ENCODE measurements around the gene SLC15A4.

DNA sequence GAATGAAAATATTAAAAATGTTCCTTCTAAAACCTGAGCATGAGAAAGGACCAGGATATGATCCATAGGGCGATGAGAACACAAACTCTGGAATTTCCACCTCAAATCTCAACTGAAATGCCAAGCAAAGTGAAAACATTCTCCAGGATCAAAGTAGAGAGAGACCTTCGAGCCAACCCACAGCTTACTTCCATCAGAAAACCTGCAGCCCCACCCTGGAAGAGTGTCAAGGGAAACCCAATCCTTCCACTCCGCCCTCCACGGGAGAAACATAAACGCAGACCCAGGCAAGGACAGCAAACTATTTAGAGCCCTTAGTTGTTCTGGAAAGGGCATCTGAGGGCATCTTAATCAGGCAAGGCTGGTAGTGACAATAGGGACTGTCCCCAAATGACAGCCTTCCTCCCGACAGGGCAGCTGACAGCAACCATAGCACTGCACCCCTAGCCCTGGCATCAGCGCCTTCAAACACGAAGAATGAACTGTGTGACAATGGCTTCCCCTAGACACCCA lies 21.8 kb downstream of the SLC15A4 start:
- TF ChIP-seq, protein P1, sequence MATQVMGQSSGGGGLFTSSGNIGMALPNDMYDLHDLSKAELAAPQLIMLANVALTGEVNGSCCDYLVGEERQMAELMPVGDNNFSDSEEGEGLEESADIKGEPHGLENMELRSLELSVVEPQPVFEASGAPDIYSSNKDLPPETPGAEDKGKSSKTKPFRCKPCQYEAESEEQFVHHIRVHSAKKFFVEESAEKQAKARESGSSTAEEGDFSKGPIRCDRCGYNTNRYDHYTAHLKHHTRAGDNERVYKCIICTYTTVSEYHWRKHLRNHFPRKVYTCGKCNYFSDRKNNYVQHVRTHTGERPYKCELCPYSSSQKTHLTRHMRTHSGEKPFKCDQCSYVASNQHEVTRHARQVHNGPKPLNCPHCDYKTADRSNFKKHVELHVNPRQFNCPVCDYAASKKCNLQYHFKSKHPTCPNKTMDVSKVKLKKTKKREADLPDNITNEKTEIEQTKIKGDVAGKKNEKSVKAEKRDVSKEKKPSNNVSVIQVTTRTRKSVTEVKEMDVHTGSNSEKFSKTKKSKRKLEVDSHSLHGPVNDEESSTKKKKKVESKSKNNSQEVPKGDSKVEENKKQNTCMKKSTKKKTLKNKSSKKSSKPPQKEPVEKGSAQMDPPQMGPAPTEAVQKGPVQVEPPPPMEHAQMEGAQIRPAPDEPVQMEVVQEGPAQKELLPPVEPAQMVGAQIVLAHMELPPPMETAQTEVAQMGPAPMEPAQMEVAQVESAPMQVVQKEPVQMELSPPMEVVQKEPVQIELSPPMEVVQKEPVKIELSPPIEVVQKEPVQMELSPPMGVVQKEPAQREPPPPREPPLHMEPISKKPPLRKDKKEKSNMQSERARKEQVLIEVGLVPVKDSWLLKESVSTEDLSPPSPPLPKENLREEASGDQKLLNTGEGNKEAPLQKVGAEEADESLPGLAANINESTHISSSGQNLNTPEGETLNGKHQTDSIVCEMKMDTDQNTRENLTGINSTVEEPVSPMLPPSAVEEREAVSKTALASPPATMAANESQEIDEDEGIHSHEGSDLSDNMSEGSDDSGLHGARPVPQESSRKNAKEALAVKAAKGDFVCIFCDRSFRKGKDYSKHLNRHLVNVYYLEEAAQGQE (IDR thresholded peaks at IDR 0.05; ENCODE audit: insufficient read depth in 1 of 2, low read depth in 2 of 2, low read length in 1 of 2), result no peak
- TF ChIP-seq, protein P2, sequence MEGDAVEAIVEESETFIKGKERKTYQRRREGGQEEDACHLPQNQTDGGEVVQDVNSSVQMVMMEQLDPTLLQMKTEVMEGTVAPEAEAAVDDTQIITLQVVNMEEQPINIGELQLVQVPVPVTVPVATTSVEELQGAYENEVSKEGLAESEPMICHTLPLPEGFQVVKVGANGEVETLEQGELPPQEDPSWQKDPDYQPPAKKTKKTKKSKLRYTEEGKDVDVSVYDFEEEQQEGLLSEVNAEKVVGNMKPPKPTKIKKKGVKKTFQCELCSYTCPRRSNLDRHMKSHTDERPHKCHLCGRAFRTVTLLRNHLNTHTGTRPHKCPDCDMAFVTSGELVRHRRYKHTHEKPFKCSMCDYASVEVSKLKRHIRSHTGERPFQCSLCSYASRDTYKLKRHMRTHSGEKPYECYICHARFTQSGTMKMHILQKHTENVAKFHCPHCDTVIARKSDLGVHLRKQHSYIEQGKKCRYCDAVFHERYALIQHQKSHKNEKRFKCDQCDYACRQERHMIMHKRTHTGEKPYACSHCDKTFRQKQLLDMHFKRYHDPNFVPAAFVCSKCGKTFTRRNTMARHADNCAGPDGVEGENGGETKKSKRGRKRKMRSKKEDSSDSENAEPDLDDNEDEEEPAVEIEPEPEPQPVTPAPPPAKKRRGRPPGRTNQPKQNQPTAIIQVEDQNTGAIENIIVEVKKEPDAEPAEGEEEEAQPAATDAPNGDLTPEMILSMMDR (IDR thresholded peaks at IDR 0.05), result no peak

Data from Panc1 (cell line).